PC-9 (cell line): ENCODE results near the gene ECI1.

ENCODE experiments used
- EZH2 ChIP-seq: fragments of 200-600 bp; sonication (generic); IDR thresholded peaks from 2 replicates; pipeline ENCODE4 v1.8.0; 2017; ENCODE audit warnings: antibody characterized with exemption, low read depth
- TF ChIP-seq, protein P1 (sequence below): fragments of 200-600 bp; sonication (generic); conservative IDR thresholded peaks from 2 replicates; pipeline ENCODE4 v1.6.1; 2017; ENCODE audit warnings: mixed run types, antibody characterized with exemption, mild to moderate bottlenecking, moderate library complexity

DNA sequence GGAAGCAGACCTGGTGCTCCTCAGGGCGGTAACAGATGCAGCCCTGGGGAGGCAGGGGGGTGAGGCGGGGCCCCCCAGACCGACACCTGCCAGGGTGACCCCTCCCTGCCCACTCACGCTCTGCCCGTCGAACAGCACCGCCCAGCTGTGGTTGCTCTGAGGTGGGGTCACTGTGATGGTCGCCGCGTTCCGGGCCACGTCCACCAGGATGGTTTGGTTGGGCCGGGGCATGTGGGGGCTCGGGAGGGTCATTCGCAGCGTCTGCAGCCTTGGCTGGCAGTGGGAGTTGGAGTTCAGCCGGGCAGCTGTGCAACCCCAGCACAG is 41.4 kb downstream of the ECI1 start:
- TF ChIP-seq, protein P1, sequence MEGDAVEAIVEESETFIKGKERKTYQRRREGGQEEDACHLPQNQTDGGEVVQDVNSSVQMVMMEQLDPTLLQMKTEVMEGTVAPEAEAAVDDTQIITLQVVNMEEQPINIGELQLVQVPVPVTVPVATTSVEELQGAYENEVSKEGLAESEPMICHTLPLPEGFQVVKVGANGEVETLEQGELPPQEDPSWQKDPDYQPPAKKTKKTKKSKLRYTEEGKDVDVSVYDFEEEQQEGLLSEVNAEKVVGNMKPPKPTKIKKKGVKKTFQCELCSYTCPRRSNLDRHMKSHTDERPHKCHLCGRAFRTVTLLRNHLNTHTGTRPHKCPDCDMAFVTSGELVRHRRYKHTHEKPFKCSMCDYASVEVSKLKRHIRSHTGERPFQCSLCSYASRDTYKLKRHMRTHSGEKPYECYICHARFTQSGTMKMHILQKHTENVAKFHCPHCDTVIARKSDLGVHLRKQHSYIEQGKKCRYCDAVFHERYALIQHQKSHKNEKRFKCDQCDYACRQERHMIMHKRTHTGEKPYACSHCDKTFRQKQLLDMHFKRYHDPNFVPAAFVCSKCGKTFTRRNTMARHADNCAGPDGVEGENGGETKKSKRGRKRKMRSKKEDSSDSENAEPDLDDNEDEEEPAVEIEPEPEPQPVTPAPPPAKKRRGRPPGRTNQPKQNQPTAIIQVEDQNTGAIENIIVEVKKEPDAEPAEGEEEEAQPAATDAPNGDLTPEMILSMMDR = no peak
- no peak for TF ChIP-seq EZH2
